Astrocyte (in vitro differentiated cells and primary cell): ENCODE results near the gene PCDHGA4. TPM values are rescaled to one million over a fixed set of nuclear protein-coding genes. Genes with fewer than 3 reads are reported as not detected.
A peak's percentile ranks its signal among the peaks of the same experiment; 100 is the strongest.
"Not testable (repeated sequence)": the region's sequence is repeated elsewhere in the genome, so short reads cannot be mapped to it uniquely, and the experiment has no call there.

Source experiments
- DNase-seq: peaks from one replicate; pipeline ENCODE4 v3.0.0-alpha.2; 2010; ENCODE audit warnings: low read depth
- FAIRE-seq: peaks from 2 replicates; lab custom pipeline; 2011; peaks lifted over from hg19 to GRCh38; lab: Jason Lieb, UNC
- H2AFZ ChIP-seq: 2 replicates; pipeline ENCODE4 v1.6.0; 2012; ENCODE audit warnings: low read depth, low read length, inconsistent platforms
- H3K27ac ChIP-seq: 2 replicates; pipeline ENCODE4 v1.5.1; 2011; ENCODE audit warnings: low read depth, low read length, inconsistent platforms
- H3K27me3 ChIP-seq: 2 replicates; pipeline ENCODE4 v1.6.0; 2011; ENCODE audit warnings: low read length, inconsistent platforms; ENCODE audit not compliant: insufficient read depth
- H3K36me3 ChIP-seq: 2 replicates; pipeline ENCODE4 v1.5.1; 2011; ENCODE audit warnings: low read length, inconsistent platforms; ENCODE audit not compliant: insufficient read depth
- H3K4me1 ChIP-seq: 2 replicates; pipeline ENCODE4 v1.5.1; 2011; ENCODE audit warnings: low read length, inconsistent platforms; ENCODE audit not compliant: insufficient read depth
- H3K4me2 ChIP-seq: 2 replicates; pipeline ENCODE4 v1.6.0; 2012; ENCODE audit warnings: low read length, inconsistent platforms
- H3K4me3 ChIP-seq: 2 replicates; pipeline ENCODE4 v1.5.1; 2011; ENCODE audit warnings: low read depth, mild to moderate bottlenecking, low read length, inconsistent platforms; ENCODE audit not compliant: insufficient read depth
- H3K79me2 ChIP-seq: 2 replicates; pipeline ENCODE4 v1.6.0; 2012; ENCODE audit warnings: mild to moderate bottlenecking, low read length, inconsistent platforms; ENCODE audit not compliant: insufficient read depth
- H3K9ac ChIP-seq: 2 replicates; pipeline ENCODE4 v1.6.0; 2012; ENCODE audit warnings: mild to moderate bottlenecking, low read length, inconsistent platforms
- H3K9me3 ChIP-seq: 2 replicates; pipeline ENCODE4 v1.5.1; 2012; ENCODE audit warnings: low read depth, mild to moderate bottlenecking, low read length, inconsistent platforms; ENCODE audit not compliant: insufficient read depth
- H4K20me1 ChIP-seq: 2 replicates; pipeline ENCODE4 v1.6.0; 2012; ENCODE audit warnings: low read length, inconsistent platforms; ENCODE audit not compliant: insufficient read depth
- H3K27ac Mint-ChIP-seq: one replicate; pipeline ENCODE4 v1.8.0; 2021; ENCODE audit warnings: mild to moderate bottlenecking, mixed read lengths; ENCODE audit not compliant: unreplicated experiment
- H3K27me3 Mint-ChIP-seq: one replicate; pipeline ENCODE4 v1.8.0; 2021; ENCODE audit warnings: low read depth, mixed read lengths; ENCODE audit not compliant: unreplicated experiment
- H3K36me3 Mint-ChIP-seq: one replicate; pipeline ENCODE4 v1.8.0; 2021; ENCODE audit warnings: low read depth, mixed read lengths; ENCODE audit not compliant: unreplicated experiment
- H3K4me1 Mint-ChIP-seq: one replicate; pipeline ENCODE4 v1.8.0; 2021; ENCODE audit warnings: low read depth, mixed read lengths; ENCODE audit not compliant: unreplicated experiment
- H3K4me3 Mint-ChIP-seq: one replicate; pipeline ENCODE4 v1.8.0; 2021; ENCODE audit warnings: mild to moderate bottlenecking, moderate library complexity, mixed read lengths; ENCODE audit not compliant: unreplicated experiment
- H3K9me3 Mint-ChIP-seq: one replicate; pipeline ENCODE4 v1.8.0; 2021; ENCODE audit warnings: mild to moderate bottlenecking, mixed read lengths; ENCODE audit not compliant: unreplicated experiment
- EZH2 ChIP-seq: IDR thresholded peaks from 2 replicates; pipeline ENCODE4 v1.6.1; 2012; ENCODE audit warnings: mild to moderate bottlenecking, low read length, inconsistent platforms; ENCODE audit not compliant: insufficient read depth
- total RNA-seq: library from RNA; stranded (reverse); gene quantifications from 2 replicates; pipeline ENCODE4 v1.2.1, GENCODE V29; 2021
- TF ChIP-seq, protein P1 (sequence below): IDR thresholded peaks from 2 replicates; pipeline ENCODE4 v1.5.1; 2011; ENCODE audit warnings: low read depth, mild to moderate bottlenecking, inconsistent platforms, low read length, moderate library complexity; ENCODE audit not compliant: insufficient read depth

PCDHGA4 gene
- total RNA-seq, 1 donor from 2014 or later: 0.48 TPM

DNA sequence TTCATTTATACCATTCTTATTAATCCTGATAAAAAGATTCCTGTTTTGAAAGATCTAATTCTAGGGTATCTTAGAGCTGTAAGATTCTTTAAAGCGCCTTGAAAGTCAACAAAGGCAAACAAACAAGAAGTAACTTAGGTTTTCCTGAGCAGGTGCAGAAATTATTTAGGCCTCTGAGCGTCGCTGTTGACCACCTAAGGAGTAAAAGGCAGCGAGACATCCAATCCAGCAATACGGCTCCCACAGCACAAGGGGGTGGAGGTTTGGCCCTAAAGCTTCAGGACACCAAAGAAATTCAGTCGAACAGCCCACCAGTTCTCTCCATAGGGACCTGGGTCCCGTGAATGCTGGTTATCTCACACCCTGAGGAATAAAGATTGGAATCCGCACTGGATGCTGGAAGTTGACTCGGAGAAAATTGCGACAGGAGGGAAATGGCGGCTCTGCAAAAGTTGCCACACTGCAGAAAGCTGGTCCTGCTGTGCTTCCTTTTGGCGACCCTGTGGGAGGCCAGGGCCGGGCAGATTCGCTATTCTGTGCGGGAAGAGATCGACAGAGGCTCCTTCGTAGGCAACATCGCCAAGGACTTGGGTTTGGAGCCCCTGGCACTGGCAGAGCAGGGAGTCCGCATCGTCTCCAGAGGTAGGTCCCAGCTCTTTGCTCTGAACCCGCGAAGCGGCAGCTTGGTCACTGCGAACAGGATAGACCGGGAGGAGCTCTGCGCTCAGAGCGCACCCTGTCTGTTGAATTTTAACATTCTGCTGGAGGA is 16.1 kb upstream of the PCDHGA4 start, which contains the start of gene PCDHGA2:
Gene PCDHGA2 (plus strand): TSS at position 223 of the 769 bp plus-strand sequence.
- H3K4me3 Mint-ChIP-seq: no peak within 1 kb of the TSS
- TF ChIP-seq, protein P1, sequence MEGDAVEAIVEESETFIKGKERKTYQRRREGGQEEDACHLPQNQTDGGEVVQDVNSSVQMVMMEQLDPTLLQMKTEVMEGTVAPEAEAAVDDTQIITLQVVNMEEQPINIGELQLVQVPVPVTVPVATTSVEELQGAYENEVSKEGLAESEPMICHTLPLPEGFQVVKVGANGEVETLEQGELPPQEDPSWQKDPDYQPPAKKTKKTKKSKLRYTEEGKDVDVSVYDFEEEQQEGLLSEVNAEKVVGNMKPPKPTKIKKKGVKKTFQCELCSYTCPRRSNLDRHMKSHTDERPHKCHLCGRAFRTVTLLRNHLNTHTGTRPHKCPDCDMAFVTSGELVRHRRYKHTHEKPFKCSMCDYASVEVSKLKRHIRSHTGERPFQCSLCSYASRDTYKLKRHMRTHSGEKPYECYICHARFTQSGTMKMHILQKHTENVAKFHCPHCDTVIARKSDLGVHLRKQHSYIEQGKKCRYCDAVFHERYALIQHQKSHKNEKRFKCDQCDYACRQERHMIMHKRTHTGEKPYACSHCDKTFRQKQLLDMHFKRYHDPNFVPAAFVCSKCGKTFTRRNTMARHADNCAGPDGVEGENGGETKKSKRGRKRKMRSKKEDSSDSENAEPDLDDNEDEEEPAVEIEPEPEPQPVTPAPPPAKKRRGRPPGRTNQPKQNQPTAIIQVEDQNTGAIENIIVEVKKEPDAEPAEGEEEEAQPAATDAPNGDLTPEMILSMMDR: peak; percentile 41
- TF ChIP-seq EZH2: no peak
- H3K9me3 ChIP-seq: peaks cover 23% of the 10 kb centered on the region
- H3K4me1 Mint-ChIP-seq: no peaks in the 10 kb centered on the region
- no peaks in the 10 kb centered on the region for H3K36me3 ChIP-seq
- H3K27me3 ChIP-seq: peaks cover 3% of the 10 kb centered on the region
- DNase-seq (peak; percentile 28), FAIRE-seq (no peak)
- H3K27ac ChIP-seq: no peak within 1 kb of the TSS
- peak within 1 kb of the TSS; percentile 77 for H2AFZ ChIP-seq
- peaks cover 2% of the 10 kb centered on the region for H3K27me3 Mint-ChIP-seq
- peaks cover 41% of the 10 kb centered on the region for H3K9me3 Mint-ChIP-seq
- peak within 1 kb of the TSS; percentile 61 for H3K4me3 ChIP-seq
- no peak within 1 kb of the TSS for H3K27ac Mint-ChIP-seq
- no peaks in the 10 kb centered on the region for H3K4me1 ChIP-seq
- no peak within 1 kb of the TSS for H3K9ac ChIP-seq
- peak within 1 kb of the TSS; percentile 80 for H3K4me2 ChIP-seq
- H3K36me3 Mint-ChIP-seq: peaks cover 3% of the 10 kb centered on the region
- H4K20me1 ChIP-seq: no peaks in the 10 kb centered on the region
- H3K79me2 ChIP-seq: no peaks in the 10 kb centered on the region

- H3K4me2 ChIP-seq, H3K27ac ChIP-seq, H2AFZ ChIP-seq, H3K36me3 Mint-ChIP-seq, H3K79me2 ChIP-seq, H3K27me3 Mint-ChIP-seq, H3K4me3 ChIP-seq, H3K27ac Mint-ChIP-seq, H3K4me1 Mint-ChIP-seq, H3K4me3 Mint-ChIP-seq, DNase-seq, H4K20me1 ChIP-seq, H3K27me3 ChIP-seq, H3K36me3 ChIP-seq, H3K9ac ChIP-seq, FAIRE-seq, H3K4me1 ChIP-seq: not testable (repeated sequence)
- H3K9me3 ChIP-seq: peaks cover 36% of the 10 kb centered on the region
- H3K9me3 Mint-ChIP-seq: peaks cover 48% of the 10 kb centered on the region
Measured at GRCh38 chr5:141340781-141341354, 14.0 kb upstream of the PCDHGA4 start.

DNA sequence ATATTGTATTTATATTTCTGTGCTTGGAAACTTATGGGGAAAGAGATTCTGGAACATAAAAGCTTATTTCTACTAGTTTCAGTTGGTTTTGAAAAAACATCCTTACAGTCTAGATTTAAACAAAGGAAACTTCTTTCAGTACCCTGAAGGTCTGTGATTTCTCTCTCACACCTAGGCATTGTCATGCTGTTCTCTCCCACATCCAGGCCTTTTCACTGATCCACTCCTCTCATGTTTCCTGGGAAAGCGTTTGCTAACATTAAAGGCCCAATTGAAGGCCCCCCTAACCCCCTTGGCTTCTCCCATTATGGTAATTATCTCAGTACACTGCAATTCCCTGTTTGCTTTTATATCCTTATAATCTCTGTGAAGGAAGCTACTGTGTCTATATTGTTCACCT is 12.0 kb upstream of the PCDHGA4 start:
- FAIRE-seq (no peak), DNase-seq (no peak)
- H3K36me3 ChIP-seq: no peaks in the 10 kb centered on the region
- no peaks in the 10 kb centered on the region for H3K4me1 ChIP-seq
- no peak overlapping the region for H3K27ac Mint-ChIP-seq
- H3K27me3 ChIP-seq: peaks cover 3% of the 10 kb centered on the region
- H3K4me1 Mint-ChIP-seq: no peaks in the 10 kb centered on the region
- no peak overlapping the region for H3K9ac ChIP-seq
- H2AFZ ChIP-seq: no peak overlapping the region
- no peak overlapping the region for H3K4me3 Mint-ChIP-seq
- no peaks in the 10 kb centered on the region for H4K20me1 ChIP-seq
- no peak overlapping the region for H3K27ac ChIP-seq
- no peak overlapping the region for H3K4me2 ChIP-seq
- peaks cover 6% of the 10 kb centered on the region for H3K36me3 Mint-ChIP-seq
- no peaks in the 10 kb centered on the region for H3K79me2 ChIP-seq
- TF ChIP-seq, protein P1: no peak
- TF ChIP-seq EZH2: no peak
- H3K9me3 ChIP-seq: peaks cover 36% of the 10 kb centered on the region
- peaks cover 2% of the 10 kb centered on the region for H3K27me3 Mint-ChIP-seq
- H3K9me3 Mint-ChIP-seq: peaks cover 52% of the 10 kb centered on the region
- H3K4me3 ChIP-seq: no peak overlapping the region
